Uterus (tissue), 4 donors: ENCODE results near the gene CDON. TPM values are rescaled to one million over a fixed set of nuclear protein-coding genes. Genes with fewer than 3 reads are reported as not detected.

Experiments used
- DNase-seq, 2 donors: peaks; one replicate each; pipeline ENCODE4 v3.0.0-alpha.2; 2019 to 2020
- H3K27ac ChIP-seq, 2 donors: fragments of 200-600 bp; sonication (generic); 1 replicate in 1 of 2; 2 replicates in 1 of 2; pipeline ENCODE4 v1.5.1; 2016 to 2018
- H3K27me3 ChIP-seq, 2 donors: fragments of 200-600 bp; sonication (generic); one replicate each; pipeline ENCODE4 v1.5.1; 2018 to 2019; ENCODE audit warnings: control low read depth in 1 of 2
- H3K36me3 ChIP-seq, 2 donors: fragments of 200-600 bp; sonication (generic); one replicate each; pipeline ENCODE4 v1.5.1; 2019; ENCODE audit warnings: control low read depth in 1 of 2
- H3K4me1 ChIP-seq, 2 donors: fragments of 200-600 bp; sonication (generic); one replicate each; pipeline ENCODE4 v1.5.1; 2018 to 2019; ENCODE audit warnings: control low read depth in 1 of 2
- H3K4me3 ChIP-seq, 2 donors: fragments of 200-600 bp; sonication (generic); 1 replicate in 1 of 2; 2 replicates in 1 of 2; pipeline ENCODE4 v1.5.1; 2018 to 2019; ENCODE audit warnings: mild to moderate bottlenecking in 1 of 2
- H3K9me3 ChIP-seq, 2 donors: fragments of 200-600 bp; sonication (generic); one replicate each; pipeline ENCODE4 v1.5.1; 2019; ENCODE audit warnings: control low read depth in 1 of 2
- CTCF ChIP-seq, 4 experiments: fragments of 200-600 bp in 2 of 4; fragments of 450-650 bp in 2 of 4; sonication (generic) in 2 of 4; IDR thresholded peaks; one replicate each; pipeline ENCODE4 v1.5.1; 2016 to 2019; ENCODE audit warnings: antibody characterized with exemption in 4 of 4, mild to moderate bottlenecking in 2 of 4, moderate library complexity in 1 of 4
- POLR2A ChIP-seq, 2 donors: fragments of 450-650 bp; IDR thresholded peaks; one replicate each; pipeline ENCODE4 v1.6.1; 2016; ENCODE audit warnings: antibody characterized with exemption in 2 of 2, mild to moderate bottlenecking in 1 of 2, moderate library complexity in 1 of 2
- intact Hi-C: fragments of 100-400 bp; cut with DNase I; formaldehyde crosslinking; loops from one replicate; pipeline ENCODE4 v1.15.1; 2023; ENCODE audit warnings: low total_unique reads
- total RNA-seq, 4 donors: library from RNA; depleted of rRNA in 3 of 4; stranded (reverse); fragments of >200 nt in 3 of 4; gene quantifications; one replicate each; pipeline versions ENCODE4 v1.1.0 to v1.2.4, GENCODE V29; 2014 to 2023
- donor health status: DM: yes; HTN: yes; CAD: no.

Gene CDON
- total RNA-seq, 4 donors from 2014 or later: 38.5 to 261 (median 213) TPM

- Histone ChIP-seq H3K27ac (no peak overlapping the region), H3K4me1 (no peaks in the 10 kb centered on the region), H3K9me3 (no peaks in the 10 kb centered on the region), H3K4me3 (no peak overlapping the region), H3K36me3 (no peaks in the 10 kb centered on the region), H3K27me3 (no peaks in the 10 kb centered on the region)
- TF ChIP-seq POLR2A (IDR thresholded peaks at IDR 0.05): no peak
- TF ChIP-seq CTCF (IDR thresholded peaks at IDR 0.05): no peak
- peak; percentile 4 to 6 for DNase-seq
- intact Hi-C loops: loop anchor here (10.0 kb wide), 1 partner anchor 120 kb away; the partner anchor contains the start of gene CDON
Measured at GRCh38 chr11:125945011-125945796, 117.5 kb downstream of the CDON start.

GRCh38 chr11:125944350-125945010 is 118.2 kb downstream of the CDON start:
- peak; percentile 5 to 7 for DNase-seq
- no peaks in the 10 kb centered on the region for H3K36me3 ChIP-seq
- no peak overlapping the region for H3K27ac ChIP-seq
- H3K27me3 ChIP-seq: no peaks in the 10 kb centered on the region
- intact Hi-C loops: loop anchor here (10.0 kb wide), 1 partner anchor 120 kb away; the partner anchor contains the start of gene CDON
- no peaks in the 10 kb centered on the region for H3K4me1 ChIP-seq
- no peaks in the 10 kb centered on the region for H3K9me3 ChIP-seq
- H3K4me3 ChIP-seq: no peak overlapping the region
- TF ChIP-seq CTCF (IDR thresholded peaks at IDR 0.05): no peak

GRCh38 chr11:125943661-125944349 is 118.9 kb downstream of the CDON start:
- H3K4me3 ChIP-seq: no peak overlapping the region
- peak in 1 of 2 donors; percentile 8 for DNase-seq
- intact Hi-C loops: loop anchor here (10.0 kb wide), 1 partner anchor 121 kb away; the partner anchor contains the start of gene CDON
- H3K9me3 ChIP-seq: no peaks in the 10 kb centered on the region
- no peak overlapping the region for H3K27ac ChIP-seq
- H3K4me1 ChIP-seq: no peaks in the 10 kb centered on the region
- no peaks in the 10 kb centered on the region for H3K36me3 ChIP-seq
- no peaks in the 10 kb centered on the region for H3K27me3 ChIP-seq
- no peak for TF ChIP-seq CTCF (IDR thresholded peaks at IDR 0.05)
- TF ChIP-seq POLR2A (IDR thresholded peaks at IDR 0.05): no peak

GRCh38 chr11:125942771-125943428 is 119.8 kb downstream of the CDON start:
- H3K9me3 ChIP-seq: no peaks in the 10 kb centered on the region
- H3K36me3 ChIP-seq: no peaks in the 10 kb centered on the region
- TF ChIP-seq POLR2A (IDR thresholded peaks at IDR 0.05) (no peak), CTCF (IDR thresholded peaks at IDR 0.05) (no peak)
- no peak overlapping the region for H3K4me3 ChIP-seq
- H3K4me1 ChIP-seq: no peaks in the 10 kb centered on the region
- intact Hi-C loops: loop anchor here (10.0 kb wide), 1 partner anchor 122 kb away; the partner anchor contains the start of gene CDON
- no peaks in the 10 kb centered on the region for H3K27me3 ChIP-seq
- H3K27ac ChIP-seq: no peak overlapping the region
- peak in 1 of 2 donors; percentile 10 for DNase-seq
